Stimulated activated CD8-positive, alpha-beta memory T cell treated with anti-CD3 and anti-CD28 coated beads, Interleukin-15, amount 100 ng/mL, for 4 hours (primary cell): Measurements from ENCODE around the gene CHN1.

ENCODE experiments used
- DNase-seq, 2 donors: peaks; one replicate each; pipeline ENCODE4 v3.0.0-alpha.2; 2020; ENCODE audit warnings: low read depth in 2 of 2

Gene CHN1

DNA sequence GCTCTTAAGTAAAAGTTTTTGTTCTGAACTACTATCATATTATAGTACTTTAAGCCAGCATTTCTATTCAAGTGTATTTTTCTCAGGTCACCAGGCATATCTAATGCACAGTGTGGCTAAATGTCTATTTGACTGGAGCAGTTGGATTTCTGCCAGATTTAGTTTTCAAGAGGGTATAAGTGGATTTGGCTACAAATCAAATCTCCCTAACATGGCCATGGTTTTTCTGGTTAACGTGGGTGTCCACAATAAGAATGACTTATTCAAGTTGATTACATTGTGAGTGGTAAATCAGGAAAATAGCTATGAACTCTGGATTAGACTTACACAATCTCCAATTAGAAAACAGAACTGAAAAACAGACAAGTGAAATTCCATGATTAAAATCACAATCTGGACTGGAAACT, 5.7 kb upstream of the CHN1 start:
- no peak for DNase-seq

GRCh38 chr2:175009917-175010621, 4.9 kb upstream of the CHN1 start:
- DNase-seq: no peak

DNA sequence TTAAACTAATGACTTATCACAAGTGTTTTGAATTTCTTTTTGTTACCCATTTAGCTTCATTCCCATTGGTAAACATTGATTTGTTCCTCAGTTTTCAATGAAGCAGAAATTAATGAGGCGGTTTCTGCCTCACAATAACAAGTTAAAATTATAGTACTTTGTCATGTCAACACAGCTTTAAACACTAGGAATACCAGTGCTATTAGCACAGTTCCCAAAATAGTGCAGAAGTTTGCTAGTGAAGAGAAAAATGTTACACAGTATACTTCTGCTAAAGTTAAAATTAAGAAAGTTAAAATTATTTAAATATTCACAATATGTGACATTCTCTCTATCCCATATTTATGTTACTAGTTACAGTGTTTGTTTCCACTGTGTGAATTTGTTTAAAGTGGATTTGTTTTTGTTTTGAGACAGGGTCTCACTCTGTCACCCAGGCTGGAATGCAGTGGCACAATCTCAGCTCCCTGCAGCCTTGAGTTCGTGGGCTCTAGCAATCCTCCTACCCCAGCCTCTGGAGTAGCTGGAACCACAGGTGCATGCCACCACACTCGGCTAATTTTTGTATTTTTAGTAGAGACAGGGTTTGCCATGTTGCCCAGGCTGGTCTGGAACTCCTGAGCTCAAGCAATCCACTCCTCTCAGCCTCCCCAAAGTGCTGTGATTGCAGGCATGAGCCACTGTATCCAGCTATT, 3.8 kb upstream of the CHN1 start:
- no peak for DNase-seq

- no peak for DNase-seq
Observed at GRCh38 chr2:175008009-175008408, 2.8 kb upstream of the CHN1 start.

GRCh38 chr2:175007510-175007909, 2.3 kb upstream of the CHN1 start:
- DNase-seq: no peak

DNA sequence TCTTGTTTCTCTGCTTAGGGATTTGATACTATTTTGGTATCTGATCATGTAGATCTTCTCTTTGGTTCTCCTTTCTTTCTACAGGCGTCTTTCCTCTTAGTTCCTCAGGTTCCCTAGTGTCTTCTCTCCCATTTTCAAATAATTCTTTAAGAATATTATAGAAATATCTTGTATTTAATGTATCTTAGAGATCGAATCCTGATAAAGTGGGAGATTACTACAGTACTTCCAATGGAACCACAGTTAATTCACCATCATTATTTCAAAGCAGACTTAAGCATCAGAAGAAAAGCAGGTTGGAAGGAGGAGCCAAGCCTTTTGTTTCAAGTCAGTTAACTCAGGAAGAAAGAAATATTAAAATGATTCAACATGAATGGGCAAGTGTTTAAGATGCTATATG, 1.1 kb upstream of the CHN1 start:
- DNase-seq: no peak

GRCh38 chr2:175005733-175006264, 618 bp upstream of the CHN1 start:
- no peak for DNase-seq

- DNase-seq: no peak
Observed at GRCh38 chr2:175004730-175004979, 526 bp downstream of the CHN1 start.

- no peak for DNase-seq
Observed at GRCh38 chr2:175003875-175004729, 1.1 kb downstream of the CHN1 start.

- no peak for DNase-seq
Observed at GRCh38 chr2:175002547-175003274, 2.5 kb downstream of the CHN1 start.

GRCh38 chr2:175001566-175001965, 3.6 kb downstream of the CHN1 start:
- DNase-seq: no peak

DNA sequence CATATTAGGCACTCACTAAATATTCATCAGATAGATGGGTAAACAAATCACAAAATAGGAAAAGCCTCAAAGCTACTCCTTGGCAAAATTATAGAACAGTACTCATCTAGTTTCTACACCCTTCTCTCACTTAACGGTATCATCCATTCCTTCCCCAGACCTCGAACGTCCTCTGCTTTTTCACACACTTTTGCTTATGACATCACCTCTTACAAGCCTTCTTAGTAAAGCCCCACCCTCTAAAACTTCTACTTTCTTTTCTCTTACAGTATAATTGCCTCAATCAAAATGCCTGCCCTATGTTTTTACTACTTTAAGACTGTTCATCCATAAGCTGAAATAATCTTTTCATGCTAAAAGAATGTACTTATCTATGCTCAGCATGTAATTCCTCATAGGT, 8.1 kb downstream of the CHN1 start:
- no peak for DNase-seq

DNA sequence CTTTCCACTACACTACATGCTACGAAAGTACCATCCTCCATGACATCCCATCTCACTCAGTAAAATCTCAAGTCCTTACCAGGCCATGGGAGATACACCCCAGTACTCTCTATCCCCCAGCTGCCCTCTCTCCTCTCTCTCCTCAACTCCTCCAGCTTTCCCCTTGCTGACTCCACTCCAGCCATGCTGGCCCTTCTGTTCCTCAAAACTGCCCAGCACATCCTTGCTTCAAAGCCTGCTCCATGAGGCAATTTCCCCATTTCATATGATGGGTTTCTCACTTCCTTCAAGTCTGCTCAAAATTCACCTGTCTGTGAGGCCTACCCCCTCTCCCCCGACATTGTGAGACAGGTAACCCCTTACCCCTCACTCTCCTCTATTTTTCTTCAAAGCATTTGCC, 8.6 kb downstream of the CHN1 start:
- DNase-seq: no peak

GRCh38 chr2:174994381-174994780, 10.8 kb downstream of the CHN1 start:
- no peak for DNase-seq

DNA sequence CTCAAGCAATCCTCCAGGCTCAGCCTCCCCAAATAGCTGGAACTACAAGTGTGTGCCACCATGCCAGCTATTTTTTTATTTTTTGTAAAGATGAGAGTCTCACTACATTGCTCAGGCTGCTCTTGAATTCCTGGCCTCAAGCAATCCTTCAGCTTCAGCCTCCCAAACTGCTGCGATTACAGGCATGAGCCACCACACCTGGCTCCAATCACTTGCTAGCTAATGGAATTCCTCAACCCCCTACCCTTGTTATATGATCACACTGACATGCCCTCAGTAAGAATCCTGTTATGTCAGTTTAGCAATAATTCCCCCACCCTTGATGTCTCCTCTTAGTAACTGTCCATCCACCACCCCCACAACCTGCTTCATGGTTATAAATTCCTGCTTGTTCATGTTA, 12.3 kb downstream of the CHN1 start:
- DNase-seq: no peak

DNA sequence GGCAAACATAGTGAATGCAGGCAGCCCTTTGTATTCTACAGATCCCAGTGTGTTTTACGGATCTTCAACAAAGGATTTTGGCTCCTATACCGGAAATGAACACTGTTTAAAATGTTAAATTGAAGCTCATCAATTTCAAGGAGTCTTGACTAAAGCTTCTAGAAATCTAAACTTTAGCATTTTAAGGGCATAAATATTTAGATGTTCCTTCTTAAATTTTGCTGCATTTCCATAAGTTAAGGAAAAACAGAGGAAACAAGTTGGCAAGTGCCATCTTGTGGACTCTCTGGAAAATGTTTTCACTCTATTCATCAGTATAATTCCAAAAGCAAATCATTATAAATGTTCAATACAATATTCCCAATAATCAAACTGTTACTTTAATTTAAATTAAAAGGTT, 19.6 kb downstream of the CHN1 start:
- DNase-seq: no peak

DNA sequence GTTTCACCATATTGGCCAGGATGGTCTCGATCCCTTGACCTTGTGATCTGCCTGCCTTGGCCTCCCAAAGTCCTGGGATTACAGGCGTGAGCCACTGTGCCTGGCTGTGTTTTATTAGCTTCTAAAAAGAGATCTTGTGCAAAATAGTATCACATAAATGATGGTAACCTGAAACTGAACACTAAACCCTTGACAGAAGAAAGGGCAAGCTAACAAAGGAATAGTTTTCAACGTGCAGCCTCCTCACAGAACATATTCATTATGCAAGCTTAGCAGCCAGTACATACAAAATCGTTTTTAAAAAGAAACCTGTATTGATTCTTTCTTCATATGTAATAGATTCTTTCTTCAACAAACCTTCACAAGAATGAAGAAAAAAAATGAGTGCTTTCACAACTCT, 20.6 kb downstream of the CHN1 start:
- DNase-seq: no peak

- no peak for DNase-seq
Observed at GRCh38 chr2:174981331-174981730, 23.9 kb downstream of the CHN1 start.

GRCh38 chr2:174979996-174980395, 25.2 kb downstream of the CHN1 start:
- no peak for DNase-seq

GRCh38 chr2:174977364-174977763, 27.8 kb downstream of the CHN1 start:
- DNase-seq: no peak

GRCh38 chr2:174974131-174974530, 31.1 kb downstream of the CHN1 start:
- no peak for DNase-seq

DNA sequence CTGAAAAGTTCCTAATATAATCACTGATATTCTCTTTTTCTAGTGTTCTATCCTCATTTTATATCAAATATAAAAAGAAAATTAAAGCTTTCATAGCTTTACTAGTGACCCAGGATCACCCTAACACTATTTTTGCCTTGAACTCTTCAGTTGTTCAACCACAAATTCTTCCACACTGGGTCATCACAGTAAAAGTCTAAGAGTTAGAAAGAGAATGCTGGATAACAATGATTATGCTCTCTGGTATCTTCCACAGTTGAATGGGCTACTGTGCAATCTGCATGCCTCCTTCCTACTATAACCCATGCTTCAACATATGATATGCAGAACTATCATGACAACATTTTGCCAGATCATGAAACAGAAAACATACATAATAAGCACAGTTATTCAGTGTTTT, 32.3 kb downstream of the CHN1 start:
- DNase-seq: no peak
